NT2/D1 (cell line): ENCODE data around the gene ARF1.

Experiments
- SUZ12 ChIP-seq: IDR thresholded peaks from 2 replicates; pipeline ENCODE4 v1.6.1; 2011; ENCODE audit not compliant: insufficient read length, insufficient read depth; ENCODE audit errors: extremely low read depth
- YY1 ChIP-seq: IDR thresholded peaks from 2 replicates; pipeline ENCODE4 v1.6.1; 2011; ENCODE audit not compliant: insufficient read length, insufficient read depth
- ZNF274 ChIP-seq: IDR thresholded peaks from 2 replicates; pipeline ENCODE4 v1.6.1; 2011; ENCODE audit warnings: mild to moderate bottlenecking, low read depth, low read length

GRCh38 chr1:228096416-228097332 lies 14.2 kb downstream of the ARF1 start:
- no peak for TF ChIP-seq YY1
- TF ChIP-seq ZNF274 = no peak
- TF ChIP-seq SUZ12 = no peak
